Measurements from ENCODE around the gene GPRASP1. TPM values are rescaled to one million over a fixed set of nuclear protein-coding genes. Genes with fewer than 3 reads are reported as not detected.
"Not testable (repeated sequence)": the region's sequence is repeated elsewhere in the genome, so short reads cannot be mapped to it uniquely, and the experiment has no call there.

The GPRASP1 gene
- total RNA-seq, 1 donor from 2014 or later = 2.3 TPM

GRCh38 chrX:102654696-102655095 lies 3.4 kb downstream of the GPRASP1 start:
- no peaks in the 10 kb centered on the region for H3K27me3 ChIP-seq (ENCODE audit: insufficient read depth, low read length)
- no peak overlapping the region for H3K4me3 ChIP-seq (ENCODE audit: insufficient read depth, low read depth, low read length)
- no peak overlapping the region for H3K9ac ChIP-seq (ENCODE audit: low read length)
- peaks cover 3% of the 10 kb centered on the region for H3K4me1 ChIP-seq (ENCODE audit: insufficient read depth, low read length)
- Mint-ChIP-seq H3K4me3 (ENCODE audit: unreplicated experiment) (no peak overlapping the region), H3K27me3 (ENCODE audit: low read depth, unreplicated experiment) (no peaks in the 10 kb centered on the region), H3K9me3 (ENCODE audit: unreplicated experiment) (peaks cover 3% of the 10 kb centered on the region), H3K36me3 (ENCODE audit: low read depth, unreplicated experiment) (no peaks in the 10 kb centered on the region), H3K27ac (ENCODE audit: unreplicated experiment) (no peak overlapping the region), H3K4me1 (ENCODE audit: low read depth, unreplicated experiment) (no peaks in the 10 kb centered on the region)
- H4K20me1 ChIP-seq (ENCODE audit: insufficient read depth, low read length) = no peaks in the 10 kb centered on the region
- TF ChIP-seq CTCF (IDR thresholded peaks at IDR 0.05; ENCODE audit: insufficient read depth, low read depth, low read length) (no peak), EZH2 (IDR thresholded peaks at IDR 0.05; ENCODE audit: insufficient read depth, low read length) (no peak)
- H3K36me3 ChIP-seq (ENCODE audit: insufficient read depth, low read length) = no peaks in the 10 kb centered on the region
- H3K27ac ChIP-seq (ENCODE audit: low read depth, low read length) = no peak overlapping the region
- H2AFZ ChIP-seq (ENCODE audit: low read depth, low read length) = no peak overlapping the region
- H3K9me3 ChIP-seq (ENCODE audit: insufficient read depth, low read depth, low read length) = no peaks in the 10 kb centered on the region
- DNase-seq (ENCODE audit: low read depth) (no peak), FAIRE-seq (no peak)
- no peaks in the 10 kb centered on the region for H3K79me2 ChIP-seq (ENCODE audit: insufficient read depth, low read length)
- H3K4me2 ChIP-seq (ENCODE audit: low read length) = no peak overlapping the region

- no peak overlapping the region for H2AFZ ChIP-seq (ENCODE audit: low read depth, low read length)
- FAIRE-seq (peak; percentile 17), DNase-seq (ENCODE audit: low read depth) (no peak)
- no peak overlapping the region for H3K4me3 ChIP-seq (ENCODE audit: insufficient read depth, low read depth, low read length)
- no peak overlapping the region for H3K27ac Mint-ChIP-seq (ENCODE audit: unreplicated experiment)
- H3K4me1 Mint-ChIP-seq (ENCODE audit: low read depth, unreplicated experiment) = no peaks in the 10 kb centered on the region
- no peak for TF ChIP-seq CTCF (IDR thresholded peaks at IDR 0.05; ENCODE audit: insufficient read depth, low read depth, low read length)
- TF ChIP-seq EZH2 (IDR thresholded peaks at IDR 0.05; ENCODE audit: insufficient read depth, low read length) = no peak
- H3K27me3 Mint-ChIP-seq (ENCODE audit: low read depth, unreplicated experiment) = no peaks in the 10 kb centered on the region
- no peaks in the 10 kb centered on the region for H3K9me3 ChIP-seq (ENCODE audit: insufficient read depth, low read depth, low read length)
- H4K20me1 ChIP-seq (ENCODE audit: insufficient read depth, low read length) = no peaks in the 10 kb centered on the region
- no peaks in the 10 kb centered on the region for H3K27me3 ChIP-seq (ENCODE audit: insufficient read depth, low read length)
- H3K36me3 Mint-ChIP-seq (ENCODE audit: low read depth, unreplicated experiment) = no peaks in the 10 kb centered on the region
- H3K27ac ChIP-seq (ENCODE audit: low read depth, low read length) = no peak overlapping the region
- peaks cover 3% of the 10 kb centered on the region for H3K4me1 ChIP-seq (ENCODE audit: insufficient read depth, low read length)
- peaks cover 3% of the 10 kb centered on the region for H3K9me3 Mint-ChIP-seq (ENCODE audit: unreplicated experiment)
- H3K4me2 ChIP-seq (ENCODE audit: low read length) = no peak overlapping the region
- H3K4me3 Mint-ChIP-seq (ENCODE audit: unreplicated experiment) = no peak overlapping the region
- H3K79me2 ChIP-seq (ENCODE audit: insufficient read depth, low read length) = no peaks in the 10 kb centered on the region
- no peak overlapping the region for H3K9ac ChIP-seq (ENCODE audit: low read length)
- H3K36me3 ChIP-seq (ENCODE audit: insufficient read depth, low read length) = no peaks in the 10 kb centered on the region
Observed at GRCh38 chrX:102658556-102658955, 7.3 kb downstream of the GPRASP1 start.

GRCh38 chrX:102659790-102660757 lies 8.8 kb downstream of the GPRASP1 start:
- Mint-ChIP-seq H3K9me3 (ENCODE audit: unreplicated experiment) (peaks cover 3% of the 10 kb centered on the region), H3K36me3 (ENCODE audit: low read depth, unreplicated experiment) (no peaks in the 10 kb centered on the region), H3K27me3 (ENCODE audit: low read depth, unreplicated experiment) (no peaks in the 10 kb centered on the region), H3K4me3 (ENCODE audit: unreplicated experiment) (peak overlapping the region; percentile 91), H3K27ac (ENCODE audit: unreplicated experiment) (no peak overlapping the region), H3K4me1 (ENCODE audit: low read depth, unreplicated experiment) (no peaks in the 10 kb centered on the region)
- Histone ChIP-seq H3K4me1 (ENCODE audit: insufficient read depth, low read length) (peaks cover 3% of the 10 kb centered on the region), H2AFZ (ENCODE audit: low read depth, low read length) (peak overlapping the region; percentile 75), H3K4me3 (ENCODE audit: insufficient read depth, low read depth, low read length) (peak overlapping the region; percentile 72), H3K36me3 (ENCODE audit: insufficient read depth, low read length) (no peaks in the 10 kb centered on the region), H3K4me2 (ENCODE audit: low read length) (peak overlapping the region; percentile 93), H3K27ac (ENCODE audit: low read depth, low read length) (peak overlapping the region; percentile 50), H3K79me2 (ENCODE audit: insufficient read depth, low read length) (no peaks in the 10 kb centered on the region), H3K27me3 (ENCODE audit: insufficient read depth, low read length) (no peaks in the 10 kb centered on the region), H4K20me1 (ENCODE audit: insufficient read depth, low read length) (no peaks in the 10 kb centered on the region), H3K9ac (ENCODE audit: low read length) (peak overlapping the region; percentile 79), H3K9me3 (ENCODE audit: insufficient read depth, low read depth, low read length) (no peaks in the 10 kb centered on the region)
- DNase-seq (ENCODE audit: low read depth) = peak; percentile 38
- TF ChIP-seq EZH2 (IDR thresholded peaks at IDR 0.05; ENCODE audit: insufficient read depth, low read length) = no peak
- no peak for TF ChIP-seq CTCF (IDR thresholded peaks at IDR 0.05; ENCODE audit: insufficient read depth, low read depth, low read length)
- FAIRE-seq = peak; percentile 55

GRCh38 chrX:102663820-102664219 lies 12.5 kb downstream of the GPRASP1 start:
- not testable (repeated sequence) for H3K4me3 Mint-ChIP-seq (ENCODE audit: unreplicated experiment); H3K79me2 ChIP-seq (ENCODE audit: insufficient read depth, low read length); H3K4me1 Mint-ChIP-seq (ENCODE audit: low read depth, unreplicated experiment); H3K27me3 ChIP-seq (ENCODE audit: insufficient read depth, low read length); DNase-seq (ENCODE audit: low read depth); H3K4me2 ChIP-seq (ENCODE audit: low read length); H3K27ac ChIP-seq (ENCODE audit: low read depth, low read length); H2AFZ ChIP-seq (ENCODE audit: low read depth, low read length); H3K9ac ChIP-seq (ENCODE audit: low read length); FAIRE-seq; H3K27me3 Mint-ChIP-seq (ENCODE audit: low read depth, unreplicated experiment); H3K36me3 ChIP-seq (ENCODE audit: insufficient read depth, low read length); H3K27ac Mint-ChIP-seq (ENCODE audit: unreplicated experiment); H3K4me3 ChIP-seq (ENCODE audit: insufficient read depth, low read depth, low read length); H4K20me1 ChIP-seq (ENCODE audit: insufficient read depth, low read length); H3K4me1 ChIP-seq (ENCODE audit: insufficient read depth, low read length); H3K9me3 Mint-ChIP-seq (ENCODE audit: unreplicated experiment); H3K36me3 Mint-ChIP-seq (ENCODE audit: low read depth, unreplicated experiment); H3K9me3 ChIP-seq (ENCODE audit: insufficient read depth, low read depth, low read length)

Measured in astrocyte (in vitro differentiated cells and primary cell).